Measurements from ENCODE around the gene WDR1. TPM values are rescaled to one million over a fixed set of nuclear protein-coding genes. Genes with fewer than 3 reads are reported as not detected.

The WDR1 gene
- total RNA-seq, 1 experiment from 2014 or later = 223 TPM

DNA sequence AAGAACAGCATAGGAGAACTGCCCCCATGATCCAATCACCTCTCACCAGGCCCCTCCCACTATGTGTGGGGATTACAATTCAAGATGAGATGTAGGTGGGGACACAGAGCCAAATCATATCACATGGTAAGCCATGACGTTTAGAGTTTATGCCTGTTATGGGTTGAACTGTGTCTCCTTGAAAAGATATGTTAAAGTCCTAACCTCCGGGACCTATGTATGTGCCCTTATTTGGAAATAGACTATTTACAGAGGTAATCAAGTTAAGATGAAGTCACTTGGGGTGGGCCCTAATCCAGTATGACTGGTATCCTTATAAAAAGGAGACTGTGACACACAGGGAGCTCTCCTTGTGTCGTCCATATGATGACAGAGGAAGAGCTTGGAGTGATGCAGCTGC lies 70.1 kb downstream of the WDR1 start:
- Histone ChIP-seq H2AFZ (ENCODE audit: low read depth, low read length, poor library complexity, severe bottlenecking) (no peak overlapping the region), H3K79me2 (ENCODE audit: insufficient read depth, low read length) (no peaks in the 10 kb centered on the region), H3K9ac (ENCODE audit: low read length) (no peak overlapping the region), H4K20me1 (ENCODE audit: insufficient read depth) (no peaks in the 10 kb centered on the region), H3K4me2 (ENCODE audit: low read length) (peak overlapping the region; percentile 65), H3K4me1 (ENCODE audit: control insufficient read depth in 1 of 2, insufficient read depth in 2 of 2, low read length in 2 of 2) (peaks cover 25 to 42% of the 10 kb centered on the region in 2 experiments), H3K9me2 (ENCODE audit: insufficient read depth) (no peaks in the 10 kb centered on the region), H3K27me3 (ENCODE audit: insufficient read depth, low read length) (no peaks in the 10 kb centered on the region), H3K9me3 (ENCODE audit: control insufficient read depth in 1 of 2, insufficient read depth in 1 of 2, low read depth in 1 of 2, low read length in 2 of 2) (peaks cover 6 to 10% of the 10 kb centered on the region in 2 experiments; a peak in 3 of 4 replicates), H3K4me3 (replicated peaks in 1 of 2; ENCODE audit: low read depth in 1 of 2, low read length in 2 of 2) (no peak overlapping the region), H3K27ac (ENCODE audit: low read depth, low read length) (no peak overlapping the region), H3K36me3 (ENCODE audit: control insufficient read depth in 1 of 2, insufficient read depth in 2 of 2, low read length in 2 of 2) (no peaks in the 10 kb centered on the region)
- intact Hi-C loops (cut with micrococcal nuclease) = no loop called here
- no TSS peak for BruUV-seq (replicated peaks)
- ChIA-PET CTCF (no interaction called here), RAD21 (ENCODE audit: low non-redundant PET in 1 of 2, low total read pairs in 2 of 2, uncharacterized antibody in 2 of 2, unreplicated experiment in 2 of 2) (no interaction called here), POLR2A (interaction anchor here (0.7 kb wide), 1 partner anchor 111 kb away, joined by 3 read pairs; no protein-coding TSS in a partner anchor)
- ATAC-seq (no peak), DNase-seq (ENCODE audit: low read depth, low spot score) (no peak)
- no peak for TF ChIP-seq ZNF274 (IDR thresholded peaks at IDR 0.05; ENCODE audit: low read depth, low read length)
- TF ChIP-seq RAD21 (IDR thresholded peaks at IDR 0.05; ENCODE audit: low read depth) = no peak
- no peak for TF ChIP-seq CBX3 (IDR thresholded peaks at IDR 0.05; ENCODE audit: low read depth)
- no peak for TF ChIP-seq EZH2 (IDR thresholded peaks at IDR 0.05)
- TF ChIP-seq POLR2A (IDR thresholded peaks at IDR 0.05; ENCODE audit: borderline replicate concordance, extremely low read depth, insufficient read depth, insufficient read length) = no peak
- TF ChIP-seq ELF1 (IDR thresholded peaks at IDR 0.05; ENCODE audit: borderline replicate concordance, low read depth) = no peak
- TF ChIP-seq YY1 (IDR thresholded peaks at IDR 0.05; ENCODE audit: extremely low read depth, insufficient replicate concordance, low read depth, low read length) = no peak
- TF ChIP-seq, protein P1, sequence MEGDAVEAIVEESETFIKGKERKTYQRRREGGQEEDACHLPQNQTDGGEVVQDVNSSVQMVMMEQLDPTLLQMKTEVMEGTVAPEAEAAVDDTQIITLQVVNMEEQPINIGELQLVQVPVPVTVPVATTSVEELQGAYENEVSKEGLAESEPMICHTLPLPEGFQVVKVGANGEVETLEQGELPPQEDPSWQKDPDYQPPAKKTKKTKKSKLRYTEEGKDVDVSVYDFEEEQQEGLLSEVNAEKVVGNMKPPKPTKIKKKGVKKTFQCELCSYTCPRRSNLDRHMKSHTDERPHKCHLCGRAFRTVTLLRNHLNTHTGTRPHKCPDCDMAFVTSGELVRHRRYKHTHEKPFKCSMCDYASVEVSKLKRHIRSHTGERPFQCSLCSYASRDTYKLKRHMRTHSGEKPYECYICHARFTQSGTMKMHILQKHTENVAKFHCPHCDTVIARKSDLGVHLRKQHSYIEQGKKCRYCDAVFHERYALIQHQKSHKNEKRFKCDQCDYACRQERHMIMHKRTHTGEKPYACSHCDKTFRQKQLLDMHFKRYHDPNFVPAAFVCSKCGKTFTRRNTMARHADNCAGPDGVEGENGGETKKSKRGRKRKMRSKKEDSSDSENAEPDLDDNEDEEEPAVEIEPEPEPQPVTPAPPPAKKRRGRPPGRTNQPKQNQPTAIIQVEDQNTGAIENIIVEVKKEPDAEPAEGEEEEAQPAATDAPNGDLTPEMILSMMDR (IDR thresholded peaks at IDR 0.05 in 2 of 3, conservative IDR thresholded peaks at IDR 0.05 in 1 of 3; ENCODE audit: borderline replicate concordance in 1 of 3, insufficient read depth in 1 of 3, low read depth in 2 of 3, low read length in 2 of 3) = no peak
- no peak for TF ChIP-seq POLR2AphosphoS5 (IDR thresholded peaks at IDR 0.05; ENCODE audit: low read depth, low read length)
- TF ChIP-seq, protein P2, sequence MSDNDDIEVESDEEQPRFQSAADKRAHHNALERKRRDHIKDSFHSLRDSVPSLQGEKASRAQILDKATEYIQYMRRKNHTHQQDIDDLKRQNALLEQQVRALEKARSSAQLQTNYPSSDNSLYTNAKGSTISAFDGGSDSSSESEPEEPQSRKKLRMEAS (IDR thresholded peaks at IDR 0.05) = no peak
- TF ChIP-seq FOSL1 (IDR thresholded peaks at IDR 0.05; ENCODE audit: low read depth) = no peak
- TF ChIP-seq SIN3A (IDR thresholded peaks at IDR 0.05; ENCODE audit: low read depth) = no peak
- no peak for TF ChIP-seq EGR1 (IDR thresholded peaks at IDR 0.05; ENCODE audit: low read depth)
